ENCODE measurements around the gene CA9. TPM values are rescaled to one million over a fixed set of nuclear protein-coding genes. Genes with fewer than 3 reads are reported as not detected.

CA9 gene
- total and polyA plus RNA-seq, 2 donors (not counting 3 experiments of a cell fraction or from before 2014, with no cell fraction given) = 0.18 TPM; not detected in 1

DNA sequence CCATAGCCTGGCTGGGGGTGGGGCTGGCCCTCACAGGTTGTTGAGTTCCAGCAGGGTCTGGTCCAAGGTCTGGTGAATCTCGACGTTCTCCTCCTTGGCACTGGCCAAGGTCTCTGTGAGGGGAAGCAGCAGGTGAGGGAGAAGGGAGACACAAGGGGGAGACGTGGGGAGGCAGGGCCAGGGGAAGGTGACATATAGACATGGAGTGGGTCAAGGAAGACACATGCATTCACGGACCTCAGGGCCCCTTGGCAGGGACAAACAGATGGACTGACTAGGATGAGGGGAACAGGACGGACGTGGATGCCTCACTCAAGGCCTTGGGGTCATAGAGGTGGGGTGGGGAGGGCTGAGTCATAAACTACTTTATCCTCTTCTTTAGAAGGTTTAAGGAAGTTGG is 8.3 kb downstream of the CA9 start:
- no peak overlapping the region for H3K4me3 ChIP-seq (replicated peaks in 1 of 3; ENCODE audit: insufficient read depth in 1 of 3, low read depth in 1 of 3, low read length in 3 of 3)
- no peaks in the 10 kb centered on the region for H3K9me1 ChIP-seq (replicated peaks; ENCODE audit: control insufficient read depth, extremely low read depth, insufficient read depth, low read length)
- H3K79me2 ChIP-seq (ENCODE audit: control insufficient read depth, insufficient read depth, low read length) = peaks cover 8% of the 10 kb centered on the region
- H3K9ac ChIP-seq (replicated peaks; ENCODE audit: extremely low read depth, insufficient read depth, low read length) = no peak overlapping the region
- peaks cover 2% of the 10 kb centered on the region for H3K4me1 ChIP-seq (ENCODE audit: control insufficient read depth, extremely low read depth, insufficient read depth, low read length)
- CTCF ChIA-PET = no interaction called here
- H4K20me1 ChIP-seq (replicated peaks; ENCODE audit: control insufficient read depth, extremely low read depth, insufficient read depth, low read length) = no peaks in the 10 kb centered on the region
- no peak overlapping the region for H3K27ac ChIP-seq (ENCODE audit: insufficient read depth, low read depth, low read length)
- H3K36me3 ChIP-seq (ENCODE audit: control insufficient read depth in 2 of 2, extremely low read depth in 1 of 2, insufficient read depth in 2 of 2, low read length in 2 of 2) = peaks cover 8 to 26% of the 10 kb centered on the region in 2 experiments
- dilution Hi-C loops (cut with MboI; ENCODE audit: extremely low pct_ligation_motif_present, low sequenced_read_pairs) = no loop called here
- DNase-seq (ENCODE audit: low read depth, low spot score) = no peak
- H2AFZ ChIP-seq (ENCODE audit: low read depth, low read length) = no peak overlapping the region
- TF ChIP-seq GATA2 (IDR thresholded peaks at IDR 0.05; ENCODE audit: insufficient read depth, insufficient read length, low read depth, low read length) (no peak), MYC (IDR thresholded peaks at IDR 0.05; ENCODE audit: low read depth, low read length) (no peak), JUN (IDR thresholded peaks at IDR 0.05; ENCODE audit: borderline replicate concordance, insufficient read depth, insufficient read length, low read depth) (no peak), POLR2A (IDR thresholded peaks at IDR 0.05; ENCODE audit: low read depth, low read length) (no peak), POLR2AphosphoS5 (IDR thresholded peaks at IDR 0.05; ENCODE audit: insufficient read depth, low read depth, low read length) (no peak), FOS (IDR thresholded peaks at IDR 0.05; ENCODE audit: borderline replicate concordance, insufficient read depth, low read length) (no peak), EZH2 (IDR thresholded peaks at IDR 0.05; ENCODE audit: borderline replicate concordance, low read depth, low read length, severe bottlenecking) (no peak)
- TF ChIP-seq, protein P1, sequence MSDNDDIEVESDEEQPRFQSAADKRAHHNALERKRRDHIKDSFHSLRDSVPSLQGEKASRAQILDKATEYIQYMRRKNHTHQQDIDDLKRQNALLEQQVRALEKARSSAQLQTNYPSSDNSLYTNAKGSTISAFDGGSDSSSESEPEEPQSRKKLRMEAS (IDR thresholded peaks at IDR 0.05; ENCODE audit: insufficient read depth, insufficient read length) = no peak
- TF ChIP-seq, protein P2, sequence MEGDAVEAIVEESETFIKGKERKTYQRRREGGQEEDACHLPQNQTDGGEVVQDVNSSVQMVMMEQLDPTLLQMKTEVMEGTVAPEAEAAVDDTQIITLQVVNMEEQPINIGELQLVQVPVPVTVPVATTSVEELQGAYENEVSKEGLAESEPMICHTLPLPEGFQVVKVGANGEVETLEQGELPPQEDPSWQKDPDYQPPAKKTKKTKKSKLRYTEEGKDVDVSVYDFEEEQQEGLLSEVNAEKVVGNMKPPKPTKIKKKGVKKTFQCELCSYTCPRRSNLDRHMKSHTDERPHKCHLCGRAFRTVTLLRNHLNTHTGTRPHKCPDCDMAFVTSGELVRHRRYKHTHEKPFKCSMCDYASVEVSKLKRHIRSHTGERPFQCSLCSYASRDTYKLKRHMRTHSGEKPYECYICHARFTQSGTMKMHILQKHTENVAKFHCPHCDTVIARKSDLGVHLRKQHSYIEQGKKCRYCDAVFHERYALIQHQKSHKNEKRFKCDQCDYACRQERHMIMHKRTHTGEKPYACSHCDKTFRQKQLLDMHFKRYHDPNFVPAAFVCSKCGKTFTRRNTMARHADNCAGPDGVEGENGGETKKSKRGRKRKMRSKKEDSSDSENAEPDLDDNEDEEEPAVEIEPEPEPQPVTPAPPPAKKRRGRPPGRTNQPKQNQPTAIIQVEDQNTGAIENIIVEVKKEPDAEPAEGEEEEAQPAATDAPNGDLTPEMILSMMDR (IDR thresholded peaks at IDR 0.05; ENCODE audit: extremely low read depth in 1 of 2, insufficient read depth in 1 of 2, low read depth in 1 of 2, low read length in 2 of 2) = no peak
- FAIRE-seq = no peak
- H3K27me3 ChIP-seq (ENCODE audit: control insufficient read depth in 2 of 2, insufficient read depth in 2 of 2, low read length in 2 of 2) = no peaks in the 10 kb centered on the region
- POLR2A ChIA-PET = no interaction called here
- H3K9me3 ChIP-seq (replicated peaks; ENCODE audit: control insufficient read depth, insufficient read depth, low read length) = no peaks in the 10 kb centered on the region
- H3K4me2 ChIP-seq (ENCODE audit: insufficient read depth, low read length) = no peak overlapping the region
- intact Hi-C loops (cut with micrococcal nuclease) = no loop called here
- no TSS peak for BruUV-seq (replicated peaks)
